T-helper 17 cell (primary cell): ENCODE measurements around the gene TMEM219. TPM values are rescaled to one million over a fixed set of nuclear protein-coding genes. Genes with fewer than 3 reads are reported as not detected.

ENCODE experiments used
- ATAC-seq: fragments of 150-1000 bp; cut with Tn5 transposase; 2 replicates; pipeline ENCODE4 v1.10.0; 2021; ENCODE audit warnings: mild to moderate bottlenecking, moderate library complexity
- DNase-seq, 3 donors: peaks; one replicate each; pipeline versions ENCODE4 v3.0.0 to v3.0.0-alpha.2; 2020 to 2021
- H3K9me3 ChIP-seq: one replicate; pipeline ENCODE4 v1.7.0; 2013; ENCODE audit warnings: low read length, mild to moderate bottlenecking; ENCODE audit not compliant: control insufficient read depth, poor library complexity, severe bottlenecking
- H3K27ac Mint-ChIP-seq: one replicate; pipeline ENCODE4 v1.8.0; 2022; ENCODE audit warnings: mild to moderate bottlenecking, moderate library complexity, mixed read lengths
- H3K27me3 Mint-ChIP-seq: one replicate; pipeline ENCODE4 v1.8.0; 2022; ENCODE audit warnings: mixed read lengths
- H3K36me3 Mint-ChIP-seq: one replicate; pipeline ENCODE4 v1.8.0; 2022; ENCODE audit warnings: low read depth, mixed read lengths
- H3K4me1 Mint-ChIP-seq: one replicate; pipeline ENCODE4 v1.8.0; 2022; ENCODE audit warnings: mild to moderate bottlenecking, mixed read lengths
- H3K4me3 Mint-ChIP-seq: one replicate; pipeline ENCODE4 v1.8.0; 2022; ENCODE audit warnings: mild to moderate bottlenecking, moderate library complexity, mixed read lengths
- total RNA-seq, 4 donors: library from RNA in 2 of 4; stranded (reverse) in 2 of 4; gene quantifications; one replicate each; pipeline ENCODE4 v1.2.3 and lab custom pipeline; 2022 to 2026

Gene TMEM219
- total RNA-seq, 2 donors from 2014 or later: 68.8 to 80.3 TPM

- Mint-ChIP-seq H3K27ac (no peak overlapping the region), H3K36me3 (peaks cover 5% of the 10 kb centered on the region), H3K27me3 (no peaks in the 10 kb centered on the region), H3K4me3 (no peak overlapping the region), H3K4me1 (peaks cover 28% of the 10 kb centered on the region)
- no peak for ATAC-seq
- no peaks in the 10 kb centered on the region for H3K9me3 ChIP-seq
- DNase-seq: no peak
Observed at GRCh38 chr16:29999605-30000004, 37.7 kb downstream of the TMEM219 start.

GRCh38 chr16:30000735-30001631 lies 39.1 kb downstream of the TMEM219 start:
- Mint-ChIP-seq H3K27me3 (no peaks in the 10 kb centered on the region), H3K4me1 (peaks cover 23% of the 10 kb centered on the region), H3K4me3 (no peak overlapping the region), H3K27ac (no peak overlapping the region), H3K36me3 (peaks cover 5% of the 10 kb centered on the region)
- ATAC-seq (no peak), DNase-seq (no peak)
- H3K9me3 ChIP-seq: no peaks in the 10 kb centered on the region

- DNase-seq: no peak
- peaks cover 5% of the 10 kb centered on the region for H3K36me3 Mint-ChIP-seq
- ATAC-seq: no peak
- no peaks in the 10 kb centered on the region for H3K9me3 ChIP-seq
- no peak overlapping the region for H3K4me3 Mint-ChIP-seq
- H3K4me1 Mint-ChIP-seq: peaks cover 15% of the 10 kb centered on the region
- no peak overlapping the region for H3K27ac Mint-ChIP-seq
- H3K27me3 Mint-ChIP-seq: no peaks in the 10 kb centered on the region
Observed at GRCh38 chr16:30002614-30003346, 40.9 kb downstream of the TMEM219 start.

GRCh38 chr16:30003670-30004423 lies 42.0 kb downstream of the TMEM219 start:
- peaks cover 9% of the 10 kb centered on the region for H3K27me3 Mint-ChIP-seq
- DNase-seq: no peak
- ATAC-seq: no peak
- peaks cover 7% of the 10 kb centered on the region for H3K36me3 Mint-ChIP-seq
- no peaks in the 10 kb centered on the region for H3K9me3 ChIP-seq
- peaks cover 15% of the 10 kb centered on the region for H3K4me1 Mint-ChIP-seq
- H3K27ac Mint-ChIP-seq: no peak overlapping the region
- peak overlapping the region; percentile 41 for H3K4me3 Mint-ChIP-seq

GRCh38 chr16:30004424-30004776 lies 42.5 kb downstream of the TMEM219 start:
- no peaks in the 10 kb centered on the region for H3K9me3 ChIP-seq
- Mint-ChIP-seq H3K36me3 (peaks cover 7% of the 10 kb centered on the region), H3K27ac (no peak overlapping the region), H3K4me1 (peaks cover 15% of the 10 kb centered on the region), H3K4me3 (peak overlapping the region; percentile 41), H3K27me3 (peaks cover 14% of the 10 kb centered on the region)
- no peak for DNase-seq
- peak; percentile 18 for ATAC-seq

GRCh38 chr16:30004811-30005242 lies 42.9 kb downstream of the TMEM219 start:
- DNase-seq: no peak
- Mint-ChIP-seq H3K4me1 (peaks cover 11% of the 10 kb centered on the region), H3K27ac (no peak overlapping the region), H3K27me3 (peaks cover 14% of the 10 kb centered on the region), H3K36me3 (peaks cover 7% of the 10 kb centered on the region), H3K4me3 (no peak overlapping the region)
- H3K9me3 ChIP-seq: no peaks in the 10 kb centered on the region
- ATAC-seq: peak; percentile 10

GRCh38 chr16:30005341-30006094 lies 43.6 kb downstream of the TMEM219 start:
- peak in 2 of 3 donors; percentile 23 to 35 for DNase-seq
- Mint-ChIP-seq H3K27ac (no peak overlapping the region), H3K27me3 (peaks cover 14% of the 10 kb centered on the region), H3K4me3 (no peak overlapping the region), H3K4me1 (peaks cover 16% of the 10 kb centered on the region), H3K36me3 (peaks cover 7% of the 10 kb centered on the region)
- peak; percentile 73 for ATAC-seq
- H3K9me3 ChIP-seq: no peaks in the 10 kb centered on the region

- no peak overlapping the region for H3K4me3 Mint-ChIP-seq
- peaks cover 17% of the 10 kb centered on the region for H3K4me1 Mint-ChIP-seq
- no peak overlapping the region for H3K27ac Mint-ChIP-seq
- DNase-seq (no peak), ATAC-seq (no peak)
- peaks cover 14% of the 10 kb centered on the region for H3K27me3 Mint-ChIP-seq
- peaks cover 7% of the 10 kb centered on the region for H3K36me3 Mint-ChIP-seq
- no peaks in the 10 kb centered on the region for H3K9me3 ChIP-seq
Observed at GRCh38 chr16:30006095-30006473, 44.2 kb downstream of the TMEM219 start.

GRCh38 chr16:30006659-30007377 lies 44.9 kb downstream of the TMEM219 start:
- Mint-ChIP-seq H3K36me3 (peaks cover 6% of the 10 kb centered on the region), H3K4me3 (no peak overlapping the region), H3K27ac (no peak overlapping the region), H3K27me3 (peaks cover 16% of the 10 kb centered on the region), H3K4me1 (peaks cover 16% of the 10 kb centered on the region)
- DNase-seq: no peak
- no peaks in the 10 kb centered on the region for H3K9me3 ChIP-seq
- no peak for ATAC-seq

GRCh38 chr16:30007378-30007895 lies 45.6 kb downstream of the TMEM219 start:
- no peaks in the 10 kb centered on the region for H3K9me3 ChIP-seq
- DNase-seq: no peak
- Mint-ChIP-seq H3K27me3 (peaks cover 21% of the 10 kb centered on the region), H3K36me3 (peaks cover 4% of the 10 kb centered on the region), H3K4me1 (peaks cover 15% of the 10 kb centered on the region), H3K27ac (no peak overlapping the region), H3K4me3 (no peak overlapping the region)
- no peak for ATAC-seq

- Mint-ChIP-seq H3K4me1 (peaks cover 11% of the 10 kb centered on the region), H3K27me3 (peaks cover 21% of the 10 kb centered on the region), H3K27ac (no peak overlapping the region), H3K36me3 (peaks cover 4% of the 10 kb centered on the region), H3K4me3 (peak overlapping the region; percentile 63)
- no peak for DNase-seq
- no peaks in the 10 kb centered on the region for H3K9me3 ChIP-seq
- no peak for ATAC-seq
Observed at GRCh38 chr16:30009085-30009862, 47.4 kb downstream of the TMEM219 start.
